Adrenal gland (tissue), 5 donors: Measurements from ENCODE around the gene NEMP1.

ENCODE experiments used
- POLR2A ChIP-seq, 2 donors: fragments of 450-650 bp; IDR thresholded peaks; one replicate each; pipeline ENCODE4 v1.6.1; 2017; ENCODE audit warnings: antibody characterized with exemption in 2 of 2, mild to moderate bottlenecking in 2 of 2, moderate library complexity in 1 of 2
- TF ChIP-seq, protein P1 (sequence below), 6 experiments: fragments of 450-650 bp in 4 of 6; fragments of 200-600 bp in 2 of 6; sonication (generic) in 1 of 6; IDR thresholded peaks; 1 replicate in 5 of 6; 2 replicates in 1 of 6; pipeline versions ENCODE4 v1.5.1 to v1.8.0; 2016 to 2021; ENCODE audit warnings: antibody characterized with exemption in 6 of 6, mild to moderate bottlenecking in 2 of 6, moderate library complexity in 1 of 6
- donor health status: DM: no; HTN: no; CAD: no.

DNA sequence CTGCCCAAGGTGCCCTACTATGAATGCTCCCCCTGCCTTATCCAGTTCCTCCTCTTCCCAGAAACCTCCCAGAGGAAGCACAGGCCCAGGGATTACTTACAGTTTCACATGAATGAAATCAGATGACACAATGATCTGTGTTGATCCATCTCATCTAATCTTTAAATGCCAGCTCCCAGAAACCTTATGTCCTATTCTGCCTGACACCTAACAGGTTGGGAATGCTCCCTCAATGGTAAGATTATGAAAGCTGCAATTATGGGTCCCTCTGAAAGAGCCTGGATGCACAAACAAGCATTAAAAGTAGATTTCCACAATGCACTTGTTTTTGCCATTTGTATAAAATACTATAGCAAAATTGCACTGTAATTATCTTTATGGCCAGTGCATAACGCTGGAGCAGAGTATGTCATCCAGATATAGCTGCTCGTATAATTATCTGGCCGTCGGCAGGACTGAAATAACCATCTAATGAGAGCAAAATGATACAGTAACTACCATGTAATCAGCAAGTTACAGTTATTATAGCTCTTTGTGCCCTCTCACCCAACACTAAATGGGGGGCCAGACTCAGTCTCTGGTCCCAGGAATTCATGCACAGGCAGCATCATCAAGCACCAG, 67.9 kb downstream of the NEMP1 start:
- TF ChIP-seq, protein P1, sequence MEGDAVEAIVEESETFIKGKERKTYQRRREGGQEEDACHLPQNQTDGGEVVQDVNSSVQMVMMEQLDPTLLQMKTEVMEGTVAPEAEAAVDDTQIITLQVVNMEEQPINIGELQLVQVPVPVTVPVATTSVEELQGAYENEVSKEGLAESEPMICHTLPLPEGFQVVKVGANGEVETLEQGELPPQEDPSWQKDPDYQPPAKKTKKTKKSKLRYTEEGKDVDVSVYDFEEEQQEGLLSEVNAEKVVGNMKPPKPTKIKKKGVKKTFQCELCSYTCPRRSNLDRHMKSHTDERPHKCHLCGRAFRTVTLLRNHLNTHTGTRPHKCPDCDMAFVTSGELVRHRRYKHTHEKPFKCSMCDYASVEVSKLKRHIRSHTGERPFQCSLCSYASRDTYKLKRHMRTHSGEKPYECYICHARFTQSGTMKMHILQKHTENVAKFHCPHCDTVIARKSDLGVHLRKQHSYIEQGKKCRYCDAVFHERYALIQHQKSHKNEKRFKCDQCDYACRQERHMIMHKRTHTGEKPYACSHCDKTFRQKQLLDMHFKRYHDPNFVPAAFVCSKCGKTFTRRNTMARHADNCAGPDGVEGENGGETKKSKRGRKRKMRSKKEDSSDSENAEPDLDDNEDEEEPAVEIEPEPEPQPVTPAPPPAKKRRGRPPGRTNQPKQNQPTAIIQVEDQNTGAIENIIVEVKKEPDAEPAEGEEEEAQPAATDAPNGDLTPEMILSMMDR (IDR thresholded peaks at IDR 0.05), result no peak
- TF ChIP-seq POLR2A (IDR thresholded peaks at IDR 0.05), result no peak
